Glutamatergic neuron (in vitro differentiated cells): ENCODE measurements around the gene PTPN4. TPM values are rescaled to one million over a fixed set of nuclear protein-coding genes. Genes with fewer than 3 reads are reported as not detected.

Source experiments
- DNase-seq: peaks from one replicate; pipeline ENCODE4 v3.0.0; 2022
- H3K27ac Mint-ChIP-seq: one replicate; pipeline ENCODE4 v1.8.0; 2020; ENCODE audit warnings: mild to moderate bottlenecking, mixed read lengths, inconsistent platforms; ENCODE audit not compliant: unreplicated experiment
- H3K27me3 Mint-ChIP-seq: one replicate; pipeline ENCODE4 v1.8.0; 2020; ENCODE audit warnings: mild to moderate bottlenecking, moderate library complexity, mixed read lengths, inconsistent platforms; ENCODE audit not compliant: unreplicated experiment
- H3K36me3 Mint-ChIP-seq: one replicate; pipeline ENCODE4 v1.8.0; 2020; ENCODE audit warnings: mild to moderate bottlenecking, mixed read lengths, inconsistent platforms; ENCODE audit not compliant: unreplicated experiment
- H3K4me1 Mint-ChIP-seq: one replicate; pipeline ENCODE4 v1.8.0; 2020; ENCODE audit warnings: mild to moderate bottlenecking, low read depth, mixed read lengths, inconsistent platforms; ENCODE audit not compliant: unreplicated experiment
- H3K4me3 Mint-ChIP-seq: one replicate; pipeline ENCODE4 v1.8.0; 2020; ENCODE audit warnings: mild to moderate bottlenecking, mixed read lengths, inconsistent platforms; ENCODE audit not compliant: unreplicated experiment
- H3K9me3 Mint-ChIP-seq: one replicate; pipeline ENCODE4 v1.8.0; 2020; ENCODE audit warnings: mild to moderate bottlenecking, moderate library complexity, mixed read lengths, inconsistent platforms; ENCODE audit not compliant: unreplicated experiment
- CTCF ChIP-seq: fragments of 200-600 bp; sonication (generic); IDR thresholded peaks from one replicate; pipeline ENCODE4 v1.5.0; 2021; ENCODE audit not compliant: partially characterized antibody, unreplicated experiment
- total RNA-seq: library from RNA; stranded (reverse); fragmentation: NEBNext Ultra II Directional; extraction: Animal tissue kit (Norgen Biotek cat#: 25700); gene quantifications from one replicate; pipeline ENCODE4 v1.2.1, GENCODE V29; 2021; ENCODE audit not compliant: unreplicated experiment

Gene PTPN4
- total RNA-seq, 1 donor from 2014 or later, result 91.7 TPM

GRCh38 chr2:119836455-119837142, 76.9 kb downstream of the PTPN4 start:
- H3K4me1 Mint-ChIP-seq, result peaks cover 18% of the 10 kb centered on the region
- no peak for TF ChIP-seq CTCF
- H3K9me3 Mint-ChIP-seq, result peaks cover 3% of the 10 kb centered on the region
- no peak overlapping the region for H3K27ac Mint-ChIP-seq
- DNase-seq, result no peak
- H3K4me3 Mint-ChIP-seq, result no peak overlapping the region
- H3K27me3 Mint-ChIP-seq, result no peaks in the 10 kb centered on the region
- peaks cover 5% of the 10 kb centered on the region for H3K36me3 Mint-ChIP-seq

GRCh38 chr2:119837350-119837749, 77.6 kb downstream of the PTPN4 start:
- no peaks in the 10 kb centered on the region for H3K36me3 Mint-ChIP-seq
- no peak for TF ChIP-seq CTCF
- peaks cover 21% of the 10 kb centered on the region for H3K4me1 Mint-ChIP-seq
- no peaks in the 10 kb centered on the region for H3K27me3 Mint-ChIP-seq
- peak overlapping the region; percentile 11 for H3K27ac Mint-ChIP-seq
- no peak for DNase-seq
- H3K9me3 Mint-ChIP-seq, result peaks cover 3% of the 10 kb centered on the region
- H3K4me3 Mint-ChIP-seq, result no peak overlapping the region

- DNase-seq, result no peak
- Mint-ChIP-seq H3K27ac (no peak overlapping the region), H3K4me1 (peaks cover 19% of the 10 kb centered on the region), H3K27me3 (peaks cover 1% of the 10 kb centered on the region), H3K4me3 (peak overlapping the region; percentile 34), H3K9me3 (peaks cover 6% of the 10 kb centered on the region), H3K36me3 (no peaks in the 10 kb centered on the region)
- TF ChIP-seq CTCF, result no peak
These were observed 78.0 kb downstream of the PTPN4 start for GRCh38 chr2:119837759-119838158.

- TF ChIP-seq CTCF, result no peak
- H3K27me3 Mint-ChIP-seq, result peaks cover 1% of the 10 kb centered on the region
- H3K36me3 Mint-ChIP-seq, result no peaks in the 10 kb centered on the region
- H3K4me3 Mint-ChIP-seq, result no peak overlapping the region
- peak overlapping the region; percentile 13 for H3K27ac Mint-ChIP-seq
- peaks cover 9% of the 10 kb centered on the region for H3K9me3 Mint-ChIP-seq
- DNase-seq, result no peak
- H3K4me1 Mint-ChIP-seq, result peaks cover 15% of the 10 kb centered on the region
These were observed 78.5 kb downstream of the PTPN4 start for GRCh38 chr2:119838179-119838578.

GRCh38 chr2:119841550-119841949, 81.8 kb downstream of the PTPN4 start:
- Mint-ChIP-seq H3K36me3 (peaks cover 7% of the 10 kb centered on the region), H3K4me3 (no peak overlapping the region), H3K9me3 (peaks cover 15% of the 10 kb centered on the region), H3K27ac (no peak overlapping the region), H3K4me1 (peaks cover 15% of the 10 kb centered on the region), H3K27me3 (peaks cover 1% of the 10 kb centered on the region)
- TF ChIP-seq CTCF, result no peak
- no peak for DNase-seq
